Measurements from ENCODE around the gene NTM.

NTM gene

DNA sequence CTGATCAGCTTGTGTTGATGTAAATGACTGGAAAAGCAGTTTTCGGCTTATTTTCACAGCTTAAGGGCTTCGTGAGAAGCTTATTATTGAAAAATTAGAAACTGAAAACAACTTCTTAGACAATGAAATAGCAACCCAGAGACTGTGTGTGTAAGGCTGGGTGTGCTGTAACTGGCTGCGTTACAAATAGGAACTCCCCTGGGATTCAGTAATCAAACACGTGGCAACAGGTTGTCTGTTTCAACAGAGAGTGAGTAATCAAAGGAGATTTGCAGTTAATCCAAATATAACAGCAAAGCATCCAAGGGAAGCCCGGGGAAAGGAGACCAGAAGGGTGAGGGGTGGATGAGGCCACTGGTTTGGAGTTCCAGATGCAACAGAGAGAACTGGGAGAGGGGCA, 19.2 kb downstream of the NTM start:
- no peak overlapping the region for H3K4me3 Mint-ChIP-seq
- H3K27ac Mint-ChIP-seq: no peak overlapping the region
- no peaks in the 10 kb centered on the region for H3K36me3 Mint-ChIP-seq (ENCODE audit: low read depth)
- peaks cover 2% of the 10 kb centered on the region for H3K27me3 Mint-ChIP-seq
- peaks cover 9% of the 10 kb centered on the region for H3K9me3 Mint-ChIP-seq
- no peak for DNase-seq
- H3K4me1 Mint-ChIP-seq: no peaks in the 10 kb centered on the region
- ATAC-seq: no peak

DNA sequence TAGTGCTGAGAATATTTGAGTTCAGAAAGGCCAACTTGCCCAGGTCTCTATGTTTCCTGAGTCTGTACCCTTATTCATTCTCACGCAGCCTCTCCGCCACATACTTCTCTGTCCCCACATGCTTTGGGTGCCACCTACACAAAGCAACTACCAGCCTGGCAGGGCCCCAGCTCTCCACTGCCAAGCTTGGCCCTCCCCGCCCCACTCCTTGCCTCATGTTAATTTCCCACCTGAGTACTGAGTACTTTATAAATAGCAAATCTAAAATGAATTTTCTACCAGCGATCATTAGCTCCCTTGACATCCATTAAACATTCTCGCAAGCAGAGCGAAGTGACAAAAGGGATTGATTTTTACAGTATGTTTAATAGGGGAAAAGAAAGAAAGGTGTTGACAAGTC, 20.8 kb downstream of the NTM start:
- H3K4me3 Mint-ChIP-seq: no peak overlapping the region

DNA sequence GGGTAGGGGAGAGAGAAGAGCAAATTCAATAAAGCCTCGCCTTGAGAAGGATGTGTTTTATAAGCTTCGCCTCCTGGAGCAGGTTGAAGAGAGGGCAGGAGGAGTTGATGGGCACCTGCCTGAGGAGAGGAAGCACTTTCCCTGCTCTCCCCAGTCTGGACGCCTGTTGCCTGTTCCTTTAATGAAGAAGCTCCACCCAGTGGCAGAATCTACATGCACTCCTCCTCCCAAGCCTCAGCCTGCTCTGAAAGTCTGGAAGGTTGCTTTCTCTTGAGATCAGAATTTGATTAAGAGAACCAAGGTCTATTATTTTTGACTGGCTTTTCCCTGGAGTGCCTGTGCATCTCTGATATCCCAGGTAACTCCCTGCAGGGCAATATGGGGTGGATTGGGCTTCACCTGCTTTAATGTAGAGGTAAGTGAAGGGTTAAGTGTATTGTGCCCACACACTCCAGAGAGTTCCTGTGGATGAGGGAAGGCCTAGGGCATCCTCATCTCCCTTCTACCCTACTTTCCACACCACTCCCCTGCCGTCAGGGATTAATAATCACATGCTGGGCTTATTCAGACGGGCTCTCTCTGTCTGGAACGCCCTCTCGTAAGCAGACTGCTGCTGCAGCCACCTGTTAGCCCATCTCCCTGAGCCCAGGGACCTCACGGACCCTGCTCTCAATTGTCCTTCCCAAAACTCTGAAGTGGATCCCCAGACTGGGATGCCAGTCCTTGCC, 22.3 kb downstream of the NTM start:
- DNase-seq (no peak), ATAC-seq (no peak)
- Mint-ChIP-seq H3K27ac (no peak overlapping the region), H3K4me1 (no peaks in the 10 kb centered on the region), H3K4me3 (no peak overlapping the region), H3K27me3 (peaks cover 2% of the 10 kb centered on the region), H3K36me3 (ENCODE audit: low read depth) (no peaks in the 10 kb centered on the region), H3K9me3 (peaks cover 9% of the 10 kb centered on the region)

More for the DNA sequence above, 20.8 kb downstream of the NTM start:
- Mint-ChIP-seq H3K4me1 (no peaks in the 10 kb centered on the region), H3K9me3 (peaks cover 9% of the 10 kb centered on the region), H3K36me3 (ENCODE audit: low read depth) (no peaks in the 10 kb centered on the region), H3K27ac (no peak overlapping the region), H3K27me3 (peaks cover 2% of the 10 kb centered on the region)
- DNase-seq (no peak), ATAC-seq (no peak)

DNA sequence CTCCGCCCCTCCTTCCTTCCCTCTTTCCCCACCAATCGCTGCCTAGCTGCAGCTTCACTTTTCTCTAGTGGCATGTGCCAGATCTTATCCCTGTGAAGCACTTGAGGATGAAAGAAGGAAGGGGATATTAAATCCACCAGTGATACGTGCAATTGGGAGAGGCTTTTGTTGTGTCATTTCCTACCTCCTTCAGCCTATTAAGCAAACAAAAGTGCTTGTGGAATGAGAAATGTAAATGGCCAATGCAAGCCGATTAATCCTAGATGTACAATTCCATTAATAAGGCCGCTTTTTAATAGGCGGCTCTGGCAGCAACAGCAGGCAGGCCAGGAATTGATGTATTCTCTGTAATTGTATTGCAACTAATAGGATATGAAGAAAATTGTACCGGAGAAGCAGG, 23.3 kb downstream of the NTM start:
- DNase-seq (no peak), ATAC-seq (no peak)
- H3K4me3 Mint-ChIP-seq: no peak overlapping the region
- peaks cover 2% of the 10 kb centered on the region for H3K27me3 Mint-ChIP-seq
- H3K36me3 Mint-ChIP-seq (ENCODE audit: low read depth): no peaks in the 10 kb centered on the region
- H3K27ac Mint-ChIP-seq: no peak overlapping the region
- H3K9me3 Mint-ChIP-seq: peaks cover 9% of the 10 kb centered on the region
- H3K4me1 Mint-ChIP-seq: no peaks in the 10 kb centered on the region

DNA sequence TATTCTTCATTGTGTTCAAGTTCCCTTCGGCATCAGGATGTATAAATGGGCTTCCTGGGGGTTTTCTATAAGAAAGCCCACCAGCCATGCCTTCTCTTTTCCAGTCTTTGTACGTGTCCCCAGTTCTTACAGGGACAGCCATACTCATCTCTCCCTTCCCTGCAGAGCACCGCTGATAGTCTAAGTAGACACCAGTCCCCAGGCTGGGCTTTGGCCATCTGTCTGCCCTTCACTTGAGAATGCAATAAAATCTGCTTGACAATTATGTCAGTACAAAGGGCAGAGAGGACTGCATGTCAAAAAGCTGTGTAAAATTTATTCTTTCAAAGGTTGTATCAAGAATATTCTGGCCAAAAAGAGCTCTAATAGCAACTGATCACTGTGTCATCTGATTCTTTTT, 27.3 kb downstream of the NTM start:
- DNase-seq: no peak
- H3K27me3 Mint-ChIP-seq: no peaks in the 10 kb centered on the region
- no peak overlapping the region for H3K4me3 Mint-ChIP-seq
- H3K4me1 Mint-ChIP-seq: no peaks in the 10 kb centered on the region
- no peaks in the 10 kb centered on the region for H3K36me3 Mint-ChIP-seq (ENCODE audit: low read depth)
- no peak overlapping the region for H3K27ac Mint-ChIP-seq
- ATAC-seq: no peak
- no peaks in the 10 kb centered on the region for H3K9me3 Mint-ChIP-seq

DNA sequence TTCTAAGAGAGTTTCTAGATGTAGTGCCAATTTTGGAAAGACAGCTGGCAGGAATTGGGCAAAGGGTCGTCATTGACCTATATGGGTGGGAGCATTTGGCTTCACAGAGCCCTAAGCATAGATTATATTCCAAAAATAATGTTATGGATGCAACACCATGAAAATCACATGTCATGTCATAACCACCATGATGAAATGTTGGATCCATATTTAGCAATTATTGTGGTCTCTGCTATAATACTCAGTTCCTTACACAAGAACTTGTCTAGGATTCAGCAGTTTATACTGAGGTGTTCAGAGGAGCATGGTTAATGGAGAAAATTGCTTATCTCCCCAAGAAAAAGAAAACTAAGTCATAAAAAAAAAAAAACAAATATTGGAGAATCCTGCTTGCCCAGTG, 31.6 kb downstream of the NTM start:
- no peak overlapping the region for H3K27ac Mint-ChIP-seq
- no peaks in the 10 kb centered on the region for H3K27me3 Mint-ChIP-seq
- no peak for ATAC-seq
- no peaks in the 10 kb centered on the region for H3K4me1 Mint-ChIP-seq
- no peak for DNase-seq
- no peaks in the 10 kb centered on the region for H3K36me3 Mint-ChIP-seq (ENCODE audit: low read depth)
- H3K4me3 Mint-ChIP-seq: no peak overlapping the region
- no peaks in the 10 kb centered on the region for H3K9me3 Mint-ChIP-seq

DNA sequence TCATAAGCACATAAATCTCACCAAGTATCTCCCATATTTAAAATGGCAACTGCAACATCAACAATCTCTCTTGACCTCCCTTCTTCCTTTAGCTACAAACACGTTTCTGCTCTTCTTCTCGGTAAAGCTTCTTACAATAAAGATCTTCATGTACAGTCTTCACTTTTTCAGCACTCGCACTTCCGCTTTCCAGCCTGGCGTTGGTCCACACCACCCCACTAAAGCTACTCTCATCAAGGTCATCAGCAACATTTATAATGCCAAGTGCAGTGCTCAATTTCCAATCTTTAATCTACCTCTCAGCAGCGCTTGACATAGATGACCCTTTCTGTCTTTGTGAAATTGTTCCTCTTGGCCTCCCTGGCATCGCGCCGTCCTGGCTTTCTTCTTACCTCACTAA, 33.6 kb downstream of the NTM start:
- peaks cover 2% of the 10 kb centered on the region for H3K27me3 Mint-ChIP-seq
- no peak overlapping the region for H3K27ac Mint-ChIP-seq
- H3K4me1 Mint-ChIP-seq: no peaks in the 10 kb centered on the region
- DNase-seq (no peak), ATAC-seq (no peak)
- H3K4me3 Mint-ChIP-seq: no peak overlapping the region
- no peaks in the 10 kb centered on the region for H3K36me3 Mint-ChIP-seq (ENCODE audit: low read depth)
- no peaks in the 10 kb centered on the region for H3K9me3 Mint-ChIP-seq

DNA sequence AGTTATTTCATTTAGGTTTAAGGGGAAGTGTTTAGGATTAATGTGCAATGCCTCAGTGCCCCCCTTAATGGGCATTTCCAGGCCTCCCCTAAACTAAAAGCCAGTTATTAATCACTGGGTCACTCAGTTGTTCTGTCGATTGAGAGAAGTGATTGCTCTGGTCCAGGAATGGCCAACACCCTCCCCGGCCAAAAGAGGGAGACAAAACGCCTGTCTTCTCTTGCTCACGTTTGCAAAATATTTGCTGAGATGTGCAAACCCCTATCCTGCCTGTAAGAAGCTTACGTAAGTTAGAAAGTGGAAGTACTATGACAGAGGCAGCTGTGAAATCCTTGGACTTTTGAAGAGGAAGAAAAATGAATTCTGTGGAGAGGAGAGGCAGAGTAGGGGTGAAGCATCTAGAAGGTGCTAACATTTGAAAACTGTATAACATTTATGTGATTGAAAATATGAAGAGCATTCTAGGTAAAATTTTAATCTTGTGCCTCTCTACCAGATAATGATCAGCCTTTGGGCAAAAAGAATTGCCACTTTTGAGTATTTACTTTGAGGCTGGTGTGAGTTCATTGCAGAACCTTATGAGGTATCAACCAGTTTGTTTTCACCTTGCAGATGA, 37.7 kb downstream of the NTM start:
- Mint-ChIP-seq H3K36me3 (ENCODE audit: low read depth) (no peaks in the 10 kb centered on the region), H3K27ac (no peak overlapping the region), H3K4me3 (no peak overlapping the region), H3K9me3 (no peaks in the 10 kb centered on the region), H3K27me3 (peaks cover 2% of the 10 kb centered on the region), H3K4me1 (no peaks in the 10 kb centered on the region)
- DNase-seq: no peak
- no peak for ATAC-seq

DNA sequence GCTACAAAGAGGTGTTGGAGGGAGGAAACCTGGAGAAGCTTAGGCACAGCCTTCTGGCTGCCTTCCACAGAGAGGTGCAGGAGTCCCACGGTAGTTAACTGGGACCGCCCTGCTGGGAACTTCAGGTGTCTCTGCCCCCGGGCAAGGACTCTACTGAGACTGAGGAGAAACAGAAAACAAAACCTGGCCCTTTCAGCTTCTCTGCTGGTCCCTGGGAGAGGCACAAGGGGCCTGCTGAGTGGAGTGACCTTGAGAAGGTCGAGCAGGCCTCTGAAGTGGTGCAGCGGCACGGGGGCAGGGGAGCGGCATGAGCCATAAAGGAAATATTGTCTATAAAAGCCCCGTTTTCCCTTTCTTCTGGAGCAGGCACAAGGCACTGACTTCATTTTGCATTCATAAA, 38.9 kb downstream of the NTM start:
- no peaks in the 10 kb centered on the region for H3K36me3 Mint-ChIP-seq (ENCODE audit: low read depth)
- ATAC-seq: no peak
- no peaks in the 10 kb centered on the region for H3K4me1 Mint-ChIP-seq
- no peak for DNase-seq
- no peak overlapping the region for H3K27ac Mint-ChIP-seq
- H3K4me3 Mint-ChIP-seq: no peak overlapping the region
- no peaks in the 10 kb centered on the region for H3K9me3 Mint-ChIP-seq
- H3K27me3 Mint-ChIP-seq: peaks cover 2% of the 10 kb centered on the region

DNA sequence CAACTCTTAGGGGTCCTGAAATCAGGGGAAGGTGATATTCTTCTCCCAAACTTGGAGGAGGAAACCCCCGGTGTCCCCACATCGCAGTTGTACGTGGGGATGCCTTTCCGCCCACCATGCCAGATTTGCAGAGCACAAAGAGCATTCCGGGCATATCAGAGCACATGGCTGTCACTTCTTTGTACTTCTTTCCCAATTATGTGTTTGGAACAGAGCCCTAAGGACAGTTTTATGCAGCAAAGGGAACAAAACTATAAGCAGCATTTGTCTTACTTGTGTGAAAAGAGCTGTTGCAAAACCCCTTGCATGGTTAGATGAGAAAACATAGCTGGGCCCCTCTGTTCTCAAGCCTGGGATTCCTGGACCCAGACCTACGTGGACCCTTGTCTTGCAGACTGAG, 41.2 kb downstream of the NTM start:
- H3K4me3 Mint-ChIP-seq: no peak overlapping the region
- H3K27ac Mint-ChIP-seq: no peak overlapping the region
- ATAC-seq: no peak
- H3K36me3 Mint-ChIP-seq (ENCODE audit: low read depth): no peaks in the 10 kb centered on the region
- no peak for DNase-seq
- no peaks in the 10 kb centered on the region for H3K4me1 Mint-ChIP-seq
- peaks cover 2% of the 10 kb centered on the region for H3K27me3 Mint-ChIP-seq
- H3K9me3 Mint-ChIP-seq: no peaks in the 10 kb centered on the region

DNA sequence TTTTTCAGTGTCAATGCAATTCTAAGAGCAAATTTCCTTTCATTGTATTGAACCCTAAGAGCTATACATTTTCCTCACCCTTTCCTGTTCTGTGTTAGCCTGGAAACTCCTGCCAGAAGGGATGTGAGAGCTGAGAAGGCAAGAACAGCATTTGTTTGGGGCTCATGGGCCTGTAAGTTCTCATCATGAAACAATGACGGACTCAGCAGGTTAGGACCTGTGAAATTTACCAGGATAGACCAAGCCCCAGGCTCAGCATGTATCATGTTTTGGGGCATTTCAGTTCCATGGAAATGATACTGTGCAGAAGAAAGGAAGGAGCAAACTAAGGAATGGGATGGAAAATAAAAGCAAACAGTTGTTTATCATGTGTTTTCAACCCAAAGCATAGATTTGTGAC, 41.6 kb downstream of the NTM start:
- H3K36me3 Mint-ChIP-seq (ENCODE audit: low read depth): no peaks in the 10 kb centered on the region
- H3K4me3 Mint-ChIP-seq: no peak overlapping the region
- no peaks in the 10 kb centered on the region for H3K4me1 Mint-ChIP-seq
- ATAC-seq (no peak), DNase-seq (no peak)
- H3K9me3 Mint-ChIP-seq: no peaks in the 10 kb centered on the region
- H3K27me3 Mint-ChIP-seq: peaks cover 2% of the 10 kb centered on the region
- no peak overlapping the region for H3K27ac Mint-ChIP-seq

DNA sequence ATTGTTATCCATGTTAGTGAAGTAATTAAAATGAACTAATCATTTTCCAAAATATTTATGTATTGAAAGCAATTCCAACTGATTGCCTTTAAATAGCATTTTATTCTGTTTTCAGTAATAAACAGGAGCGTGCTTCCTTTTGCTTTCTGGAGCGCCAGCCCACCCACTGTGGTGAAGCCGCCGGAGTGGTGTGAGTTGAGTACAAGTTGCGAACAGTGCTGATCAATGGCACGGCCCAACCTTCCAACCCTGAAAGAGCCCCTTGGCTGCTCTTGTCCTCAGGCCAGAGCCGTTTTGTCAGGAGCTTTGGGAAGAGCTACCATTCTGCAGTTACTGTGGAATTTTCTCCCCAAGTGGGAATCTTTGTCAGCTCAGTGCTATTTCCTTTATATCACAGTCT, 42.8 kb downstream of the NTM start:
- no peaks in the 10 kb centered on the region for H3K36me3 Mint-ChIP-seq (ENCODE audit: low read depth)
- H3K4me1 Mint-ChIP-seq: no peaks in the 10 kb centered on the region
- H3K4me3 Mint-ChIP-seq: no peak overlapping the region
- ATAC-seq (no peak), DNase-seq (no peak)
- no peaks in the 10 kb centered on the region for H3K9me3 Mint-ChIP-seq
- H3K27ac Mint-ChIP-seq: no peak overlapping the region
- H3K27me3 Mint-ChIP-seq: no peaks in the 10 kb centered on the region

DNA sequence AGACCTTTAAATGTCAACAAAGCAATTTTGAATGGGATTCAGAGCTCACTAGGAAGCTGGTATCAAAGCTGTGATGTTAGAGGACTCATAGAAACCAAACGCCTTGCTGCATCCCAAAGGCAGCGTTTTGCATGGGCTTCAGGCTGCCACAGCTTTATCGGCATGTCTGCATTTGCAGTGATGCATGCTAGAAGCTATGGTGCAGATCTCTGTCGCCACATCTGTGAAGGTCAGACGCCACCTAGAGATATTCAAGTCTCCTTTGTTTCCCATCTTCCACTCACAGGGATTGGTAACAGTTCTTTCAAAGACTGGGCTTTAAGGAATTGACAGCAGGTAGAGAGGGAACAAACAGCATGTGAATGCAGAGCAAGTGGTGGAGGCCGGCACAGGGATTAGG, 47.8 kb downstream of the NTM start:
- ATAC-seq (no peak), DNase-seq (no peak)
- no peak overlapping the region for H3K4me3 Mint-ChIP-seq
- no peaks in the 10 kb centered on the region for H3K4me1 Mint-ChIP-seq
- H3K27ac Mint-ChIP-seq: no peak overlapping the region
- peaks cover 2% of the 10 kb centered on the region for H3K27me3 Mint-ChIP-seq
- no peaks in the 10 kb centered on the region for H3K36me3 Mint-ChIP-seq (ENCODE audit: low read depth)
- no peaks in the 10 kb centered on the region for H3K9me3 Mint-ChIP-seq

DNA sequence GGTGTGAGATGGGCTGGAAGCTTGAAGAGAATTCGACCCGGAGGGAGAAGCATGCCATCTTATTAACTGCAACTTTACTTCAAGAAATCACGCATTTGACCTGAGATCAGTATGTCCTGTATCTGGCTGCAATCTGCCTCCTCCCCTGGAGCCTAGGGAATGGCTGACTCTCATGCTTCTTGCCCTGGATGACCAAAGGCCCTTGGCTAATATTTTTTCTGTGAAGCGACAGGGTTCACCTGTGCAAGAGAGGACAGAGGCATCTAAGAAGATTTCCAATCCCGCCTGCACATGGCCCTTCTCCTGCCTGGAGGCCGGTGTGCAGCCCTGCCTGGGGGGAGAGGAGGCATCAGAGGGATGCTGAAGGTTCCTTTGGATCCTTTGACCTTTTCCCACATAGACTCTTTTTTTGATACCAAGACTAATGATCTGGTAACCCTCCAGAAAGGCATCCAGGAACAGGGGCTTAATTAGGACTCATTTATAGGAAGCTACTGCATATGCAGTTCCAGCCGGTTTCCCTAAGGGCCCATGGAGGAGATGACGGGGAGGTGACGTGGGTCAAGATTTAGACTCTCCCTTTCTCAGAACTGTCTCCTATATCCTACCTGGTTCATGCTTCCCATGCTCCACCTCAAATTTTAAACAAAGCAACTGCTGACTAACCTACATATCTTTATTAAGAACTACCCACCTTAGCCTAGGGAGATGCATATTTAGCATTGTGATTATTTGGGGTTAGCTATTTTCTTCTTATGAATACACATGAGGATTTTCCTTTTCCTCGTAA, 50.8 kb downstream of the NTM start:
- Mint-ChIP-seq H3K27me3 (peaks cover 2% of the 10 kb centered on the region), H3K4me1 (no peaks in the 10 kb centered on the region), H3K27ac (no peak overlapping the region), H3K9me3 (no peaks in the 10 kb centered on the region), H3K4me3 (no peak overlapping the region), H3K36me3 (ENCODE audit: low read depth) (no peaks in the 10 kb centered on the region)
- DNase-seq (no peak), ATAC-seq (no peak)

DNA sequence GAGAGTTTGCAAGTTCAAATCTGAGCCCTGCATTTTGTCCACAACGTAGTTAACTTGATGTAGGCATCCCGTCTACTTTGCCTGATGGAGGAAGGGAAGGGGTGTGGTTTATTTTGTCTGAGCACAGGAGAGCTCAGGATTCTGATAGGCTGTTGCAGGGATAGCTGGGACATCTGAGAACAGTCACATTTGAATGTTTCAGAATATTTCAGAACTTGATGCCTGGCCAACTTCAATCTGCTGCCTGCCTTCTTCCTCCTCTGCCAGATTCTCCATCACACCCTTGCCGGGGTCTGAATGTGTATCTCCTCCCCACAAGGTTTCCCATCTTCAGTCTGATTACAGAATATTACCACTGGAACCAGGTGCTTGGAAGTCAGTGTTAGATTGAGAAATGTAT, 51.6 kb downstream of the NTM start:
- no peak overlapping the region for H3K27ac Mint-ChIP-seq
- H3K27me3 Mint-ChIP-seq: peaks cover 2% of the 10 kb centered on the region
- H3K4me3 Mint-ChIP-seq: no peak overlapping the region
- no peaks in the 10 kb centered on the region for H3K36me3 Mint-ChIP-seq (ENCODE audit: low read depth)
- DNase-seq: no peak
- ATAC-seq: no peak
- no peaks in the 10 kb centered on the region for H3K4me1 Mint-ChIP-seq
- H3K9me3 Mint-ChIP-seq: no peaks in the 10 kb centered on the region

Measured in activated naive CD8-positive, alpha-beta T cell treated with anti-CD3 and anti-CD28 coated beads, Interleukin-2, amount 50 U/mL, for 24 hours (primary cell).